ENCODE results near the gene FANCB. TPM values are rescaled to one million over a fixed set of nuclear protein-coding genes. Genes with fewer than 3 reads are reported as not detected.

The FANCB gene
- total RNA-seq, 1 donor from 2014 or later, result 6.5 TPM

- DNase-seq, result peak; percentile 66
These were observed 40.3 kb downstream of the FANCB start for GRCh38 chrX:14832586-14832985.

- no peak for DNase-seq
These were observed 40.7 kb downstream of the FANCB start for GRCh38 chrX:14832151-14832550.

GRCh38 chrX:14829643-14830042 lies 43.2 kb downstream of the FANCB start:
- no peak for DNase-seq

- no peak for DNase-seq
These were observed 46.5 kb downstream of the FANCB start for GRCh38 chrX:14826319-14826718.

GRCh38 chrX:14825851-14826250 lies 47.0 kb downstream of the FANCB start:
- DNase-seq, result peak; percentile 0

- DNase-seq, result no peak
These were observed 53.1 kb downstream of the FANCB start for GRCh38 chrX:14819769-14820168.

GRCh38 chrX:14817571-14817970 lies 55.3 kb downstream of the FANCB start:
- no peak for DNase-seq

GRCh38 chrX:14802943-14803710 lies 69.7 kb downstream of the FANCB start:
- DNase-seq, result no peak

GRCh38 chrX:14801136-14801535 lies 71.7 kb downstream of the FANCB start:
- DNase-seq, result no peak

GRCh38 chrX:14798805-14799397 lies 74.0 kb downstream of the FANCB start:
- no peak for DNase-seq

Other genes starting within 250 kb of the FANCB start
- 20.6 TPM for gene MOSPD2, start 352 bp upstream of the FANCB start, total RNA-seq